Measurements from ENCODE around the gene ZNF599. TPM values are rescaled to one million over a fixed set of nuclear protein-coding genes. Genes with fewer than 3 reads are reported as not detected.

The ZNF599 gene
- total RNA-seq, 1 donor from 2014 or later = 4.6 TPM

DNA sequence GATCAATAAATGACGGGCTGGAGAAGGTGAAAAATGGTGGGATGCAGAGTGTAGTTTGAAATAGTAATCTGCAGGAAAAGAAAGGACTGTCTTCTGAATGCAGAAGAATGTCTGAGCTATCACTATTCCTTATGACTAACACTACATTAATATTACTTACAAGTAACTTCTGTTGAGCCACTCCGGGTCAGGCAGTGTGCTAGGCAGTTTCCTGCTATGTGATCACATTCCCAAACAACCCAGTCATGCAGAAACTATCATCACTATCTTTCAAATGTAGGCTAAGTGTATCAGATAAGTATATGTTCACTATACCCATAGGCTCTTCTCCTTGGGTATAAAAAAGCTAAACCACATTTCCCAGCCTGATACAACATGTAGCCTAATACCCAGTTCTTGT lies 6.6 kb downstream of the ZNF599 start:
- no peaks in the 10 kb centered on the region for H3K27me3 ChIP-seq (ENCODE audit: control insufficient read depth, insufficient read depth, low read length)
- no peak overlapping the region for H3K4me3 ChIP-seq (ENCODE audit: low read depth, low read length)
- no peak for TF ChIP-seq CTCF (IDR thresholded peaks at IDR 0.05; ENCODE audit: insufficient read depth, low read length, poor library complexity, severe bottlenecking)
- H3K36me3 ChIP-seq (ENCODE audit: control insufficient read depth, insufficient read depth, low read length) = no peaks in the 10 kb centered on the region
- no peak for DNase-seq (ENCODE audit: low read depth)

- no peaks in the 10 kb centered on the region for H3K27me3 ChIP-seq (ENCODE audit: control insufficient read depth, insufficient read depth, low read length)
- H3K36me3 ChIP-seq (ENCODE audit: control insufficient read depth, insufficient read depth, low read length) = no peaks in the 10 kb centered on the region
- DNase-seq (ENCODE audit: low read depth) = no peak
- TF ChIP-seq CTCF (IDR thresholded peaks at IDR 0.05; ENCODE audit: insufficient read depth, low read length, poor library complexity, severe bottlenecking) = no peak
- no peak overlapping the region for H3K4me3 ChIP-seq (ENCODE audit: low read depth, low read length)
Measured at GRCh38 chr19:34759218-34759917, 13.6 kb downstream of the ZNF599 start.

DNA sequence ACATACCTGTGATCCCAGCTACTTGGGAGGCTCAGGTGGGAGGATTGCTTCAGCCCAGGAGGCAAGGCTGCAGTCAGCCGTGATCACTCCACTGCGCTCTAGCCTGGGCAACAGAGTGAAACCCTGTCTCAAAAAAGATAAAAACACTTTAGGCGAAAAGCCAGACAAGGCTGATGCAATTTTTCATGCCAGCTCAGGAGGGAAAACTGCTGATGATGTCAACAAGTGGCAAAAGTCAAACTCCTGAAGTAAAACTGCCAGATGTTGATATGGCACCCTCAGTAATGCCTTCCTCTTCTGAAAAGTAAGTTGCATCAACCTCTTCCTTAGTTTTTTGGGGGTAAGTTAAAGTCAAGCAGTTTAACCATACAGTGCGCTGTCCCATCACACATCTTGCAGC lies 15.6 kb downstream of the ZNF599 start:
- Histone ChIP-seq H3K27me3 (ENCODE audit: control insufficient read depth, insufficient read depth, low read length) (no peaks in the 10 kb centered on the region), H3K4me3 (ENCODE audit: low read depth, low read length) (no peak overlapping the region), H3K36me3 (ENCODE audit: control insufficient read depth, insufficient read depth, low read length) (no peaks in the 10 kb centered on the region)
- no peak for TF ChIP-seq CTCF (IDR thresholded peaks at IDR 0.05; ENCODE audit: insufficient read depth, low read length, poor library complexity, severe bottlenecking)
- DNase-seq (ENCODE audit: low read depth) = no peak

DNA sequence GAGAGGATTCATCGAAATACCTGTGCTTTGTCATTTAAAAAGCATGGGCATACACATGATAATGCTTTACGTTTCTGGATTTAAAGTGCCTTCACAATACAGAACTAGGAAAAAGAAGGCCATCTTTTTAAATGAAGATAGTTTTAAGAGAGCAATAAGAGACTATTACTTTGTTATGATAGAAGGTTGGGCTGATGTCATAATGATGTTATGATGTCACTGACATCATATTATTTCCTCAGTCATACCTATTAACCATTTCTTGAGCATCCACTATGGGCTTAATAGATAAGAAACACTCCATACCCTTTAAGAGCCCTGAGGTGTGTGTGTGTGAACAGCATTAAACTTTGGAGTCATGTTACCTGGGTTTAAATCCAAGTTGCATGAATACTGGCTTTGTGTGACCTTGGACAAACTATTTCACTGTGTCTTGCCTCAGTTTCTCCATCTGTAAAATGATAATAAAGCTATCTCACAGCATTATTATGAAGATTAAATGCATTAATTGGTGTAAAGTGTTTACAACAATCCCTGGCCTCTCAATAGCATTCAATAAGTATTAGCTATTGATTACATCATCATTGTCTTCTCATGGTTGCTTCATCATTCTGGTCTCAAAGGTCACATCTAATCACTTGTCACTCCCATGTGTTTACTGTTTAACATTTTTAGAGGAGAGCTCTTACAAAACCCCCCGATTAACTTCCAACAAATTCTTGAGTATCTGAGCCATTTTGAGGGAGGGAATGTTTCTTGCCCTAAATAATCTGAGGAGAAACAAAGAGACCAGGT lies 27.9 kb downstream of the ZNF599 start:
- H3K27me3 ChIP-seq (ENCODE audit: control insufficient read depth, insufficient read depth, low read length) = no peaks in the 10 kb centered on the region
- TF ChIP-seq CTCF (IDR thresholded peaks at IDR 0.05; ENCODE audit: insufficient read depth, low read length, poor library complexity, severe bottlenecking) = no peak
- no peak overlapping the region for H3K4me3 ChIP-seq (ENCODE audit: low read depth, low read length)
- H3K36me3 ChIP-seq (ENCODE audit: control insufficient read depth, insufficient read depth, low read length) = no peaks in the 10 kb centered on the region
- no peak for DNase-seq (ENCODE audit: low read depth)

GRCh38 chr19:34734537-34735103 lies 38.4 kb downstream of the ZNF599 start:
- peak; percentile 48 for DNase-seq (ENCODE audit: low read depth)
- H3K27me3 ChIP-seq (ENCODE audit: control insufficient read depth, insufficient read depth, low read length) = no peaks in the 10 kb centered on the region
- peaks cover 2% of the 10 kb centered on the region for H3K36me3 ChIP-seq (ENCODE audit: control insufficient read depth, insufficient read depth, low read length)
- no peak for TF ChIP-seq CTCF (IDR thresholded peaks at IDR 0.05; ENCODE audit: insufficient read depth, low read length, poor library complexity, severe bottlenecking)
- H3K4me3 ChIP-seq (ENCODE audit: low read depth, low read length) = peak overlapping the region; percentile 61

All from kidney epithelial cell (primary cell).